NCI-H146 treated with DMSO at 0.1 percent for 48 hours (cell line): ENCODE results near the gene ADAMTSL5.
"Not testable (repeated sequence)": the region's sequence is repeated elsewhere in the genome, so short reads cannot be mapped to it uniquely, and the experiment has no call there.

Experiments used
- DNase-seq: peaks from one replicate; lab custom pipeline; 2025; ENCODE audit not compliant: unreplicated experiment; lab: John Stamatoyannopoulos, UW

The ADAMTSL5 gene

DNA sequence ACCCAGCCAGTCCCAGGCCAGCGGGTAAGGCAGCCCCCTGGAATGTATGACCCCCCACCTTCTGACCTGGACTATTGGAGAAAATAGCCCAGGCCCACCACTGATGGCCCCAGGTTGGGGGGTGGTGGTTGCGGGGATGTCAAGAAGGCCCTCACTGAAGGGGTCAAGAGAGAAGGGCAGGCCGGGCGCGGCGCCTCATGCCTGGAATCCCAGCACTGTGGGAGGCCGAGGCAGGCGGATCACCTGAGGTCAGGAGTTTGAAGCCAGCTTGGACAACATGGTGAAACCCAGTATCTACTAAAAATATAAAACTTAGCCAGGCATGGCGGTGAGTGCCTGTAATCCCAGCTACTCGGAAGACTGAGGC is 1.5 kb upstream of the ADAMTSL5 start:
- DNase-seq = no peak

- DNase-seq = no peak
Observed at GRCh38 chr19:1513499-1514294, 878 bp upstream of the ADAMTSL5 start.

- no peak for DNase-seq
Observed at GRCh38 chr19:1511318-1512317, 1.2 kb downstream of the ADAMTSL5 start.

- DNase-seq = no peak
Observed at GRCh38 chr19:1510807-1511206, 2.0 kb downstream of the ADAMTSL5 start.

GRCh38 chr19:1510442-1510806 is 2.4 kb downstream of the ADAMTSL5 start:
- DNase-seq = no peak

- no peak for DNase-seq
Observed at GRCh38 chr19:1509602-1510441, 3.0 kb downstream of the ADAMTSL5 start.

- no peak for DNase-seq
Observed at GRCh38 chr19:1508507-1508856, 4.3 kb downstream of the ADAMTSL5 start.

DNA sequence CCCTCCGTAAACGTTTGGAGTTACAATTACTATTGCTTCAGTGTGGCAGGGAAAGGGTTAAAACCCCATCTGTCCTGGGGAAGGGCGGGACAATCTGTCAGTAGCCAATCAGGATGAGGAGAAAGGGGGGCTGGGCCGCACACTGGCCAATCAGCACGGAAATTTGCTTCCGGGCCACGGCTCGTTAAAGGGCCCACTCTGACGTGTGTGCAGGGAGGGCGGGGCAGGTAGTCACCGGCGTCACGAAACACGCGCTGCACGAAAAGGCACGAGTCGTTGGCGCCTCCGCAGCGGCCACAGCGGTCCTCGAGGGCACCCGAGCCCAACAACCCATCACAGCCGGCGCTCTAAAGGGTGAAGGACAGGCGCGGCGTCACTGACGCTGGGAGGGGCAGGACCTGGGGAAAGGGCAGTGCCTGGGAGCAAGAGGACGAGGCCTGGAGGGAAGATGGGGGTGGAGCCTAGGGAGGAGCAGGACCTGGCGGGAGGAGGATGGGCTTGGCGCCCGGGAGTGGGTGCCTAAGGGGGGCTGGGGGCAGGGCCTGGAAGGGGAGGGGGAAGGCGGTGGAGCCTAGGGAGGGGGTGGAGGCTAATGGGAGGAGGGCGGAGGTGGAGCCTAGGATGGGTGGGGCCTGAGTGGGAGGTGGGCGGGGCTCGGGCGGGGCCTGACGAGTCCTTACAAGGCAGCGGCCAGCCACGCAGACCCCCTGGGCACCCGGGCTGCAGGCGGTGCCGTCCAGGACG is 4.9 kb downstream of the ADAMTSL5 start:
- DNase-seq = peak; percentile 75

DNA sequence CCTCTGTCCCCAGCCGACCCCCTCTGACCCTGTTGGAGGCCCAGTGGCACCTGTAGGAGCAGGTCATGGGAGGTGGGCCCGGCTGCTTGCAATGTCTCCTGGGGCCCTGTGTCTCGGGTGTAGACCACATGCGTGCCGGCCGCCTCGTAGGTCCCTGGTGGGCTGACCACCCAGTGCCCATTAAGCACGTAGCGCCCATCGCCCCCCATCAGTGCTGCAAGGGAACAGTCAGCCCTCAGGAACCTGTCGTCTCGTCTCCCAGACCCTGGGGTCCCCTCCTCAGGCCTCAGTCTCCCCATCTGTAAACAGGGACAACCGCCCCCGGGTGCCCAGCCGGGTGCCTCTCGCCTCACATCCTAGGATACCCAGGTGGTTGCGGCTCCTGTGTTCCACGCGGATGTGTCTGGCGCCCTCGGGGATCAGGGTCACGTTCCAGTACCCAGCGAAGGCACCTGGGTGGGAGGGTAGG is 5.6 kb downstream of the ADAMTSL5 start:
- no peak for DNase-seq

GRCh38 chr19:1505991-1506881 is 6.6 kb downstream of the ADAMTSL5 start:
- DNase-seq = no peak

GRCh38 chr19:1505012-1505411 is 7.8 kb downstream of the ADAMTSL5 start:
- DNase-seq = no peak

DNA sequence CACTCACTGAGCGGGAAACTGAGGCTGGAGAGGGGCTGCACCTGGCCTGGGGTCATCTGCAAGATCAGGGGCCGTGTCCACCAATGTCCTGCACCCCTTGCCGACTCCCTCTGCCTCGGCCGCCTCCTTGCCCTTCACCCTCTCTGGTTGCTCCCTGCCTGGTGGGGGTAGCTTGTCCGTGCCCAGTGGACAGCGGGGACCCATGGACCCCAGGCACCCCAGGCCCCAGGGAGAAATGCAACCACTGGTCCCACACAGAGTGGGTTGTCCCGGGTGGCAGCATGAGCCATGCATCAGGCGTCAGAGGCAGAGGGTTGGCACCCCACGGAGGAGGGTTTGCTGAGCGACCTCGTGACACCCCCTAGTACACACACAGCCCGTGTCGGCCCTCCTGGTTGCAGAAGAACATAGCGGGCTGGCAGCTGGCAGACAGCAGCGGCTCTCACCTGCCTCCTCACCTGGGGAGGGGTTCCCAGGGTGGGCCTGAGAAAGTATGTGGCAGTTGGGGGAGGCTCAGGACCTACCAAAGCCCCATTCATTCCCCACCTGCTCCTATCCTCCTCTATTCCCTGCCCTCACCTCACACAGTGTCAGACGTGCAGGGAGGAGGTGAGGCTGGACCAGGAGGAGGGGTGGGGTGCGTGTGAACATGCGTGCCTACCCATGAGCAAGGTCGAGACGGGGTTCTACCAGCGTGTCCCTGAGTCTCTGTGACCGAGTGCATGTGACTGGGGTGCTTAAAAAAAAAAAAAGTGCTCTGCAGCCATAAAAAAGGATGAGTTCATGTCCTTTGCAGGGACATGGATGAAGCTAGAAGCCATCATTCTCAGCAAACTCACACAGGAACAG is 8.7 kb downstream of the ADAMTSL5 start:
- DNase-seq = no peak

GRCh38 chr19:1503089-1503924 is 9.5 kb downstream of the ADAMTSL5 start:
- DNase-seq = no peak

GRCh38 chr19:1502433-1503088 is 10.3 kb downstream of the ADAMTSL5 start:
- DNase-seq = no peak

GRCh38 chr19:1501200-1501595 is 11.6 kb downstream of the ADAMTSL5 start:
- DNase-seq = no peak

DNA sequence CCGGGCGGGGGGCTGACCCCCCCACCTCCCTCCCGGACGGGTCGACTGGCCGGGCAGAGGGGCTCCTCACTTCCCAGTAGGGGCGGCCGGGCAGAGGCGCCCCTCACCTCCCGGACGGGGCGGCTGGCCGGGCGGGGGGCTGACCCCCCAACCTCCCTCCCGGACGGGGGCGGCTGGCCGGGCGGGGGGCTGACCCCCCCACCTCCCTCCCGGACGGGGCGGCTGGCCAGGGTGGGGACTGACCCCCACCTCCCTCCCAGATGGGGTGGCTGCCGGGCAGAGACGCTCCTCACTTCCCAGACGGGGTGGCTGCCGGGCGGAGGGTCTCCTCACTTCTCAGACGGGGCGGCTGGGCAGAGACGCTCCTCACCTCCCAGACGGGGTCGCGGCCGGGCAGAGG is 13.6 kb downstream of the ADAMTSL5 start:
- DNase-seq = not testable (repeated sequence)

- DNase-seq = no peak
Observed at GRCh38 chr19:1497578-1498235, 15.1 kb downstream of the ADAMTSL5 start.
